Activated CD8-positive, alpha-beta memory T cell treated with anti-CD3 and anti-CD28 coated beads for 4 hours (primary cell): Measurements from ENCODE around the gene MTG2.

Experiments used
- DNase-seq, 2 donors: peaks; one replicate each; pipeline ENCODE4 v3.0.0-alpha.2; 2020; ENCODE audit warnings: low read depth in 2 of 2

The MTG2 gene

GRCh38 chr20:62186096-62186426 lies 3.2 kb downstream of the MTG2 start:
- no peak for DNase-seq

GRCh38 chr20:62186887-62187866 lies 4.3 kb downstream of the MTG2 start:
- no peak for DNase-seq

GRCh38 chr20:62190639-62191411 lies 8.0 kb downstream of the MTG2 start:
- DNase-seq = no peak

- no peak for DNase-seq
Observed at GRCh38 chr20:62191781-62192559, 9.1 kb downstream of the MTG2 start.

- no peak for DNase-seq
Observed at GRCh38 chr20:62192635-62193034, 9.8 kb downstream of the MTG2 start.

GRCh38 chr20:62193079-62194025 lies 10.5 kb downstream of the MTG2 start:
- DNase-seq = no peak

GRCh38 chr20:62195075-62195405 lies 12.2 kb downstream of the MTG2 start:
- DNase-seq = no peak

GRCh38 chr20:62195736-62196135 lies 12.9 kb downstream of the MTG2 start:
- no peak for DNase-seq

GRCh38 chr20:62196286-62196685 lies 13.5 kb downstream of the MTG2 start:
- DNase-seq = no peak

- no peak for DNase-seq
Observed at GRCh38 chr20:62197311-62197710, 14.5 kb downstream of the MTG2 start.

GRCh38 chr20:62197801-62198200 lies 15.0 kb downstream of the MTG2 start:
- no peak for DNase-seq

GRCh38 chr20:62198496-62198895 lies 15.7 kb downstream of the MTG2 start:
- no peak for DNase-seq

- no peak for DNase-seq
Observed at GRCh38 chr20:62198931-62199330, 16.1 kb downstream of the MTG2 start.

- DNase-seq = no peak
Observed at GRCh38 chr20:62200491-62201172, 17.8 kb downstream of the MTG2 start.

GRCh38 chr20:62201173-62202082 lies 18.6 kb downstream of the MTG2 start:
- DNase-seq = no peak

- DNase-seq = no peak
Observed at GRCh38 chr20:62202083-62202395, 19.2 kb downstream of the MTG2 start.

- DNase-seq = no peak
Observed at GRCh38 chr20:62202676-62203377, 20.0 kb downstream of the MTG2 start.

- no peak for DNase-seq
Observed at GRCh38 chr20:62203378-62204030, 20.7 kb downstream of the MTG2 start.
